ENCODE measurements around the gene LRRC3.

Gene LRRC3

DNA sequence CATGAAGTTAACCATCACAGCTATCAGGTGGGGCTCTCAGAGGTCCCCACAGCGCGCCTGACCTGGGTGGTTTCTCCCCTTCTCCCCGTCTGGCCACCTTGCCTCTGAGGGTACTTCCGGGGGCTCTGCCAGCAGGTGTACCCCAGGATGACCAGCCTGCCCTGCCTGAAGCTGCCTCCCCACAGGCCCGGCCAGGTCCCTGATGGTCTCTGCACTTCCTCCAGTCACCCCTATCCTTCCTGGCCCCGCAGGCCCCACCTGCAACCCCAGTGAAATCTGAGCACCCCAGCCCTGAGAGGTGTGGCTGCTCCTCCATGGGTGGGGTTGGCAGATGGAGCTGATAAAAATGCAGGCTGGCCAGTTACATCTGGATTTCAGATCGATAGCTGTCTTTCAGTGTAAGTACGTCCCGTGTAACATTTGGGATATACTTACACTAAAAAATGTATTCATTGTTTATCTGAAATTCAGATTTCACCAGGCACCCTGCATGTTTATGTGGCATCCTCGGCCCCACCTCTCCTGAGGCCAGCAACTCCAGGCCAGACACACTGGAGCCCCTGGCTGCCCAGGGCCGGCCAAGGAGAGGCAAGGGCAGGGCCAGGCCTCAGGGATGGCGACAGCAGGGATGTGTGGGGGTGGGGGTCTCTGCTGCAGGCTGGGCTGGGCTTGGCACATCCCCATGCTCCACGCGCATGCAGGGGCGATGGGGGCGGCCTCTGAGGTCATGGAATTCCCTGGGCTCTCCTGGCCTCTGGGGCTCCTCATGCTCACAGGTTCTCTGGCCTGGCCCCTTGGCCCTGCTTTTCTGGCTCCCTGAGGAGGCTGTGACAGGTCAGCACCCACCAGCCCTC is 25.1 kb downstream of the LRRC3 start:
- Histone ChIP-seq H3K9me3 (ENCODE audit: control insufficient read depth, low read length) (no peaks in the 10 kb centered on the region), H3K4me2 (ENCODE audit: low read length) (no peak overlapping the region), H3K79me2 (no peaks in the 10 kb centered on the region), H3K4me1 (no peaks in the 10 kb centered on the region), H3K27ac (no peak overlapping the region), H3K9ac (no peak overlapping the region), H3K36me3 (ENCODE audit: control insufficient read depth, insufficient read depth, low read length) (no peaks in the 10 kb centered on the region), H3K4me3 (ENCODE audit: low read depth, low read length) (no peak overlapping the region), H2AFZ (no peak overlapping the region), H3K27me3 (ENCODE audit: control insufficient read depth, insufficient read depth, low read length) (no peaks in the 10 kb centered on the region)
- TF ChIP-seq, protein P1, sequence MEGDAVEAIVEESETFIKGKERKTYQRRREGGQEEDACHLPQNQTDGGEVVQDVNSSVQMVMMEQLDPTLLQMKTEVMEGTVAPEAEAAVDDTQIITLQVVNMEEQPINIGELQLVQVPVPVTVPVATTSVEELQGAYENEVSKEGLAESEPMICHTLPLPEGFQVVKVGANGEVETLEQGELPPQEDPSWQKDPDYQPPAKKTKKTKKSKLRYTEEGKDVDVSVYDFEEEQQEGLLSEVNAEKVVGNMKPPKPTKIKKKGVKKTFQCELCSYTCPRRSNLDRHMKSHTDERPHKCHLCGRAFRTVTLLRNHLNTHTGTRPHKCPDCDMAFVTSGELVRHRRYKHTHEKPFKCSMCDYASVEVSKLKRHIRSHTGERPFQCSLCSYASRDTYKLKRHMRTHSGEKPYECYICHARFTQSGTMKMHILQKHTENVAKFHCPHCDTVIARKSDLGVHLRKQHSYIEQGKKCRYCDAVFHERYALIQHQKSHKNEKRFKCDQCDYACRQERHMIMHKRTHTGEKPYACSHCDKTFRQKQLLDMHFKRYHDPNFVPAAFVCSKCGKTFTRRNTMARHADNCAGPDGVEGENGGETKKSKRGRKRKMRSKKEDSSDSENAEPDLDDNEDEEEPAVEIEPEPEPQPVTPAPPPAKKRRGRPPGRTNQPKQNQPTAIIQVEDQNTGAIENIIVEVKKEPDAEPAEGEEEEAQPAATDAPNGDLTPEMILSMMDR (IDR thresholded peaks at IDR 0.05) = no peak

DNA sequence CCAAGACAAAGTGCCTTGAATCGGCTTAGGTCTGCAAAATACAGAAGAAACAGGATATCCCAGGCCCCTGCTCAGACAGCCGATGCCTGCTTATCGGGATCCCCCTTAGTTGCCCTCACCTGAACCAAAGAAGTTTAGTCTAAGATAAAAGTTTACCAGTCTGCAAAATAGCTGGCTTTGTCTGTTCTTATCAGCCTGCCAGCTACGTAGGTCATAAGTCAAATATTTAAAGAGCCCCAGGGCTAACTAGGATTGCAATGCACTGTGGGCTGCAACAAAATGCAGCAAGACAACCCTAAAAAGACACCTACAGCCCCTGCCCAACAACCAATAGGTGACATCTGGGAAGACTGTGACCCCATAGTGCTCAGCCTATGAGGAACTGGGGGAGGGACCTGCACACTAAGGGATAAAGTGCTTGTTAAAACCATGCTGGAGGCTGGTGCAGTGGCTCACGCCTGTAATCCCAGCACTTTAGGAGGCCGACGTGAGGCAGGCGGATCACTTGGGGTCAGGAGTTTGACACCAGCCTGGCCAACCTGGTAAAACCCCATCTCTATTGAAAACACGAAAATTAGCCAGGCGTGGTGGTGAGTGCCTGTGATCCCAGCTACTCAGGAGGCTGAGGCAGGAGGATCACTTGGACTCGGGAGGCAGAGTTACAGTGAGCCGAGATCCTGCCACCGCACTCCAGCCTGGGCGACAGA is 27.4 kb downstream of the LRRC3 start:
- H3K27me3 ChIP-seq (ENCODE audit: control insufficient read depth, insufficient read depth, low read length) = no peaks in the 10 kb centered on the region
- TF ChIP-seq, protein P1 (IDR thresholded peaks at IDR 0.05) = no peak
- no peak overlapping the region for H3K4me2 ChIP-seq (ENCODE audit: low read length)
- H3K4me3 ChIP-seq (ENCODE audit: low read depth, low read length) = no peak overlapping the region
- no peaks in the 10 kb centered on the region for H3K4me1 ChIP-seq
- no peak overlapping the region for H3K9ac ChIP-seq
- no peaks in the 10 kb centered on the region for H3K36me3 ChIP-seq (ENCODE audit: control insufficient read depth, insufficient read depth, low read length)
- H3K79me2 ChIP-seq = no peaks in the 10 kb centered on the region
- no peak overlapping the region for H3K27ac ChIP-seq
- no peaks in the 10 kb centered on the region for H3K9me3 ChIP-seq (ENCODE audit: control insufficient read depth, low read length)
- H2AFZ ChIP-seq = no peak overlapping the region

- no peak overlapping the region for H3K4me3 ChIP-seq (ENCODE audit: low read depth, low read length)
- no peaks in the 10 kb centered on the region for H3K27me3 ChIP-seq (ENCODE audit: control insufficient read depth, insufficient read depth, low read length)
- no peaks in the 10 kb centered on the region for H3K4me1 ChIP-seq
- H3K79me2 ChIP-seq = no peaks in the 10 kb centered on the region
- no peak overlapping the region for H3K27ac ChIP-seq
- H3K9me3 ChIP-seq (ENCODE audit: control insufficient read depth, low read length) = peaks cover 2% of the 10 kb centered on the region
- TF ChIP-seq, protein P1 (IDR thresholded peaks at IDR 0.05) = no peak
- H3K4me2 ChIP-seq (ENCODE audit: low read length) = no peak overlapping the region
- H2AFZ ChIP-seq = no peak overlapping the region
- H3K36me3 ChIP-seq (ENCODE audit: control insufficient read depth, insufficient read depth, low read length) = no peaks in the 10 kb centered on the region
- no peak overlapping the region for H3K9ac ChIP-seq
Observed at GRCh38 chr21:44483288-44484237, 28.3 kb downstream of the LRRC3 start.

GRCh38 chr21:44484498-44485253 is 29.4 kb downstream of the LRRC3 start:
- Histone ChIP-seq H3K36me3 (ENCODE audit: control insufficient read depth, insufficient read depth, low read length) (no peaks in the 10 kb centered on the region), H3K9ac (no peak overlapping the region), H3K27ac (no peak overlapping the region), H3K79me2 (no peaks in the 10 kb centered on the region), H3K4me3 (ENCODE audit: low read depth, low read length) (no peak overlapping the region), H3K27me3 (ENCODE audit: control insufficient read depth, insufficient read depth, low read length) (no peaks in the 10 kb centered on the region), H3K4me1 (no peaks in the 10 kb centered on the region), H3K9me3 (ENCODE audit: control insufficient read depth, low read length) (peaks cover 2% of the 10 kb centered on the region), H2AFZ (no peak overlapping the region), H3K4me2 (ENCODE audit: low read length) (no peak overlapping the region)
- TF ChIP-seq, protein P1 (IDR thresholded peaks at IDR 0.05) = no peak

Measured in parathyroid adenoma (tissue), 2 donors.